GM18526 (cell line): ENCODE measurements around the gene PCSK6.

Experiments
- POLR2A ChIP-seq: IDR thresholded peaks from 3 replicates; pipeline ENCODE4 v1.6.1; 2011; ENCODE audit not compliant: insufficient read length; ENCODE audit errors: extremely low read depth

The PCSK6 gene

GRCh38 chr15:101453123-101454120 lies 36.1 kb downstream of the PCSK6 start:
- TF ChIP-seq POLR2A = no peak

GRCh38 chr15:101452572-101452971 lies 36.9 kb downstream of the PCSK6 start:
- no peak for TF ChIP-seq POLR2A

GRCh38 chr15:101451846-101452245 lies 37.7 kb downstream of the PCSK6 start:
- TF ChIP-seq POLR2A = no peak

DNA sequence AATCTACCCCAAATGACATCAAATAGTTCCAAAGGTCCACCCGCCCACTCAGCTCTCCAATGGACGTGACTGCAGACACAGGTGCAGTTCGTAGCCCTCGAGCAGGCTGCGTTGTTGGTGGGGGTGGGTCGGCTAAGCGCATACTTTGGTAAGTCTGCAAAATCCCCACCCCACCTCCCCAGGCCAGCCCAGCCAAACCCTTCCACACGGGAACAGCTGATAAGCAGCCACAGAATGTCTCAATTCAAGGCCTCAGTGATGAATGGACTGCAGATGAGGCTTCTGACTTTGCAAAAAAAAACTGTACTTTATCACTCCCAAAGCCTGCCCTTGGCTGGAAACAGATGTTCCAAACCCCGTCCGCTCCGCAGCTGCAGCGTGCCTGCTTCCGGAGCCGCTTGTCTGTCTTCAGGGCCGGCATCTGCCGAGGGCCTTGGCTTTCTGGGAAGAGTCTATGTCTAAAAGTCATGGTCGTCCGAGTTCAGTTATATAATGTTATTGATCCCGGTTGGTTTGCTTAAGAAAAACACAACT lies 38.2 kb downstream of the PCSK6 start:
- TF ChIP-seq POLR2A = no peak

GRCh38 chr15:101450403-101451265 lies 38.9 kb downstream of the PCSK6 start:
- TF ChIP-seq POLR2A = no peak

- no peak for TF ChIP-seq POLR2A
Measured at GRCh38 chr15:101449471-101450402, 39.8 kb downstream of the PCSK6 start.

DNA sequence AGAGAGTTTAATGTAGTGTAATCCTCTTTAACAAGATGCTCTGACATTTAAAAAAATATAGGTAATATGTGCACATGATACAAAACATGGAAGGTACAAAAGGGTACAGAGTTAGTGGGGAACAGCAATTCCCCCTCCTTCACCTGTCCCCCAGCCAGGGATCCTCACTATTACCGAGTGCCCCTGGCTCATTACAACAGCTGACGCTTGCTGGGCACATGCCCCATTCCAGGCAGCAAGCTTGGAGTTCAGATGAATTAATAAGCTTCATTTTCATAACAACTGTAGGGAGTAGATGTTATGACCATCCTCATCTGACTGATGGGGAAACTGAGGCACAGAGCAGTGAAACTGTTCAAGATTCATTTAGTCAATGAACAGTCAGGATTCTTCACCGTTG lies 41.2 kb downstream of the PCSK6 start:
- no peak for TF ChIP-seq POLR2A

GRCh38 chr15:101447561-101448071 lies 41.9 kb downstream of the PCSK6 start:
- no peak for TF ChIP-seq POLR2A

GRCh38 chr15:101447168-101447533 lies 42.4 kb downstream of the PCSK6 start:
- TF ChIP-seq POLR2A = no peak

GRCh38 chr15:101446518-101447167 lies 42.9 kb downstream of the PCSK6 start:
- TF ChIP-seq POLR2A = no peak

DNA sequence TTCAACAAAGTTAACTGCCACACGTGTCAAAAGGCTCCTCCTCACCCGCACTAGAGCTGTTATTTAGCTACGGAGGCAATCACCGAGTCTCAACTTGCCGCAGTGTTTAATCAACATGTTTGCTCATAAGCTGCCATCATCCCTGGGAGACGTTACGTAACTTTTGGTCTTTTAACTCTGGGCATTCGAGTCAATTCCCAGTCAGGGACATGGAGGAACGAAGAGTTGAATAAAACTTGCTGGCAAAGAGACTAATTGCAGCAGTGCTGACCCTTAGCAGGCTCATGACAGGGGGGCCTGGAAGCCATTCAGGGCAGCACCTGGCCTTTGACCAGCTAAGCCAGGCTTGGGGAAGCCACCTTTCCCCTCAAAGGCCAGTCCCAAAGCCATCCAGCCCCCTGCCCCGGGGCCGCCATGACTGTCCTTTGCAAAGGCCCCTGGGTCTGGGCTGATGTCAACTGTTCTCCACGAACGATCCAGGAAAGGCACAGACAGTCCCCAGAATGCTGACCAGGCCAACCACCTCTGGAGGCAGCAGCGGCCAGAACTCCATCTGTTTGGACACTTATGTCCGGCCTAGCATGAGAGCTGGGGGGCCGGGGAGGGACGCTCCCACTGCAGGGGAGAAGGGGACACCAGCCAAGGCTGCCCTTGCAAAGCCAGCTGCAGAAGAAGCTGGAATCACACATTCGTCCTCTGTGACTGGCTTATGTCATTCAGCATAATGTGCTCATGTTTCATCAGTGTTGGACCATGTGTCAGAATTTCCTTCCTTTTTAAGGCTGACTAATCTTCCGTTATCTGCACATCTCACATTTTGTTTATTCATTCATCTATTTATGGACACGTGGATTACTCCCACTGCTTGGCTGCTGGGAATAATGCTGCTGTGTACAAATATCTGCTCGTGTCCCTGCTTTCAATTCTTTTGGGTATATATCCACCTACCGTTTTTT lies 43.7 kb downstream of the PCSK6 start:
- TF ChIP-seq POLR2A = no peak

DNA sequence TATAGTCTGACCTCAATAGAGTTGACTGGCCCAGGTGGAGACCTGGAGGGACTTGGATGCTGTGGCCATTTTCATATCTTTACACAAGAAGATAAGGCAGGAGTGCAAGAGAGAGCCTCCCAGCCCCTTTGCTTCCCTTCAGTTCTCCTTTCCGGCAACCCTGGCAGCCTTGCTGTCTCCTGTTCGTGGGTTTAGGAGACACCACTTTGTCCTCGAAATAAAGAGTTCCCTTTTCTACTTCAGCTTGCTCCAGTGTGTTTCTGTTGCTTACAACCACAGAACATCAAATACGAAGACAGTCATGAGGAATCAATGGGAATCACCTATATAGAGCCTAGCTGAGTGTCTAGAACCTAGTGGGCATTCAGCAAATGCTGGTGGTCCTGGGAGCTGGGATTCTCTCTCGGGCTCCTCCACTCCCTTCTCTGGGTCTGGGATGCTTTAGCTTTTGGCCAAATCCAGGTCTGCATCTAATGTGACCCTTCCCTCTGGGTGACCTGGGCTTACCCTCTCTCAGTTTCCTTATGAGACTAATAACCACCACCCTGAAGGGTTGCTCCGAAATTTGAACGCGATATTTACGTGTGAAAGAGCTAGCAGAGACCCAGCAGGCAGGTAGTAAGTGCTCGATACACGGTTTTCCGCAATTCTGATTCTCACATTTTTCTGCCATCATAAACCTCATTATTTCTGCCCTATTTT lies 44.5 kb downstream of the PCSK6 start:
- TF ChIP-seq POLR2A = no peak
